Panc1 (cell line): ENCODE results near the gene DCAF6. TPM values are rescaled to one million over a fixed set of nuclear protein-coding genes. Genes with fewer than 3 reads are reported as not detected.

Experiments used
- ATAC-seq: fragments of 200-7000 bp; cut with Tn5 transposase; 2 replicates; pipeline ENCODE4 v1.9.1; 2020; ENCODE audit warnings: mild to moderate bottlenecking, moderate library complexity
- BruUV-seq: library from RNA; stranded (reverse); fragments of 400-500 nt; replicated peaks from 2 replicates; lab custom pipeline; 2021; lab: Mats Ljungman, UMichigan
- CTCF ChIA-PET: fragments of 300-600 bp; sonication (Branson Sonifier 250); formaldehyde crosslinking; loops from one replicate; lab custom pipeline; 2022; ENCODE audit warnings: antibody characterized with exemption; lab: Charles Lee
- POLR2A ChIA-PET: fragments of 300-600 bp; sonication (Branson Sonifier 250); formaldehyde crosslinking; loops from one replicate; lab custom pipeline; 2022; ENCODE audit warnings: antibody characterized with exemption; lab: Charles Lee
- DNase-seq: peaks from one replicate; pipeline ENCODE4 v3.0.0-alpha.2; 2010; ENCODE audit warnings: low read depth, low spot score
- H3K27ac ChIP-seq: 2 replicates; pipeline ENCODE4 v1.5.1; 2011; ENCODE audit warnings: mild to moderate bottlenecking, low read length, inconsistent platforms
- H3K27me3 ChIP-seq: fragments of 200-500 bp; sonication (Bioruptor generic); 2 replicates; pipeline ENCODE4 v1.6.0; 2014; ENCODE audit warnings: low read length, inconsistent platforms; ENCODE audit not compliant: control insufficient read depth, insufficient read depth
- H3K36me3 ChIP-seq: fragments of 200-500 bp; sonication (Bioruptor generic); 2 replicates; pipeline ENCODE4 v1.5.1; 2014; ENCODE audit warnings: inconsistent platforms, mild to moderate bottlenecking, low read length, moderate library complexity; ENCODE audit not compliant: control insufficient read depth, insufficient read depth
- H3K4me1 ChIP-seq: 2 replicates; pipeline ENCODE4 v1.5.1; 2011; ENCODE audit warnings: inconsistent platforms, mild to moderate bottlenecking, low read length, moderate library complexity; ENCODE audit not compliant: control insufficient read depth, insufficient read depth
- H3K4me3 ChIP-seq, 2 experiments: 2 replicates each; pipeline ENCODE4 v1.5.1; 2011 to 2012; ENCODE audit warnings: low read depth in 2 of 2, low read length in 2 of 2, mild to moderate bottlenecking in 2 of 2, inconsistent platforms in 1 of 2, moderate library complexity in 1 of 2
- H3K9me3 ChIP-seq: fragments of 200-500 bp; sonication (Bioruptor generic); 2 replicates; pipeline ENCODE4 v1.5.1; 2014; ENCODE audit warnings: low read depth, mild to moderate bottlenecking, inconsistent platforms, low read length, moderate library complexity; ENCODE audit not compliant: control insufficient read depth, insufficient read depth
- CTCF ChIP-seq: fragments of 450-650 bp; IDR thresholded peaks from 2 replicates; pipeline ENCODE4 v1.5.1; 2017; ENCODE audit warnings: mild to moderate bottlenecking
- POLR2AphosphoS5 ChIP-seq: IDR thresholded peaks from 2 replicates; pipeline ENCODE4 v1.6.1; 2012; ENCODE audit warnings: mild to moderate bottlenecking, low read depth, low read length, moderate library complexity
- REST ChIP-seq, 2 experiments: IDR thresholded peaks; 2 replicates each; pipeline ENCODE4 v1.6.1; 2011 to 2012; ENCODE audit warnings: low read depth in 2 of 2, control low read depth in 1 of 2, low read length in 1 of 2, mild to moderate bottlenecking in 1 of 2, moderate library complexity in 1 of 2; ENCODE audit not compliant: insufficient read depth in 1 of 2
- SIN3A ChIP-seq: IDR thresholded peaks from 2 replicates; pipeline ENCODE4 v1.6.1; 2012; ENCODE audit warnings: low read depth, mild to moderate bottlenecking, low read length, moderate library complexity, borderline replicate concordance; ENCODE audit not compliant: insufficient read depth
- TCF7L2 ChIP-seq: IDR thresholded peaks from 2 replicates; pipeline ENCODE4 v1.6.1; 2011; ENCODE audit warnings: mild to moderate bottlenecking, low read depth, low read length, inconsistent platforms
- in situ Hi-C: cut with HindIII; loops from 2 replicates; pipeline ENCODE4 v1.10.0; 2016; ENCODE audit warnings: low sequenced_read_pairs, low pct_unique_long_range_greater_than_20kb
- intact Hi-C: fragments of 100-400 bp; cut with micrococcal nuclease; formaldehyde crosslinking; loops from one replicate; pipeline ENCODE4 v1.10.0; 2022; ENCODE audit not compliant: unreplicated experiment
- total RNA-seq: library from RNA; stranded (reverse); gene quantifications from one replicate; pipeline ENCODE4 v1.2.1, GENCODE V29; 2021; ENCODE audit not compliant: unreplicated experiment

DCAF6 gene
- total RNA-seq, 1 experiment from 2014 or later, result 67.7 TPM

- H3K4me1 ChIP-seq, result no peaks in the 10 kb centered on the region; the same call in 1 of the 2 replicates
- CTCF ChIA-PET, result no interaction called here
- H3K27ac ChIP-seq, result no peak overlapping the region
- BruUV-seq, result no TSS peak
- H3K9me3 ChIP-seq, result no peaks in the 10 kb centered on the region
- POLR2A ChIA-PET, result no interaction called here
- no peak overlapping the region for H3K4me3 ChIP-seq
- in situ Hi-C loops, result no loop called here
- intact Hi-C loops, result no loop called here
- H3K27me3 ChIP-seq, result no peaks in the 10 kb centered on the region
- ATAC-seq, result no peak
- DNase-seq, result no peak
- TF ChIP-seq TCF7L2, result no peak
- no peak for TF ChIP-seq REST (IDR thresholded peaks at IDR 0.05; ENCODE audit: insufficient read depth in 1 of 2, low read depth in 2 of 2, low read length in 1 of 2)
- no peak for TF ChIP-seq CTCF
- TF ChIP-seq SIN3A, result no peak
- H3K36me3 ChIP-seq, result peaks cover 36% of the 10 kb centered on the region
These were observed 72.1 kb downstream of the DCAF6 start for GRCh38 chr1:168008595-168008994.

GRCh38 chr1:168009322-168009721, 72.8 kb downstream of the DCAF6 start:
- no peak for ATAC-seq
- no peak overlapping the region for H3K4me3 ChIP-seq
- H3K9me3 ChIP-seq, result no peaks in the 10 kb centered on the region
- intact Hi-C loops (no loop called here), in situ Hi-C loops (no loop called here)
- peaks cover 29% of the 10 kb centered on the region for H3K36me3 ChIP-seq
- no peaks in the 10 kb centered on the region; the same call in 1 of the 2 replicates for H3K4me1 ChIP-seq
- no peak overlapping the region for H3K27ac ChIP-seq
- no peaks in the 10 kb centered on the region for H3K27me3 ChIP-seq
- CTCF ChIA-PET, result interaction anchor here (0.6 kb wide), 1 partner anchor 218 kb away, joined by 3 read pairs; no protein-coding TSS in a partner anchor
- POLR2A ChIA-PET, result no interaction called here
- BruUV-seq, result no TSS peak
- DNase-seq, result no peak
- TF ChIP-seq REST (IDR thresholded peaks at IDR 0.05; ENCODE audit: insufficient read depth in 1 of 2, low read depth in 2 of 2, low read length in 1 of 2) (no peak), POLR2AphosphoS5 (no peak)
